ENCODE results near the gene ST6GAL1.

ST6GAL1 gene

DNA sequence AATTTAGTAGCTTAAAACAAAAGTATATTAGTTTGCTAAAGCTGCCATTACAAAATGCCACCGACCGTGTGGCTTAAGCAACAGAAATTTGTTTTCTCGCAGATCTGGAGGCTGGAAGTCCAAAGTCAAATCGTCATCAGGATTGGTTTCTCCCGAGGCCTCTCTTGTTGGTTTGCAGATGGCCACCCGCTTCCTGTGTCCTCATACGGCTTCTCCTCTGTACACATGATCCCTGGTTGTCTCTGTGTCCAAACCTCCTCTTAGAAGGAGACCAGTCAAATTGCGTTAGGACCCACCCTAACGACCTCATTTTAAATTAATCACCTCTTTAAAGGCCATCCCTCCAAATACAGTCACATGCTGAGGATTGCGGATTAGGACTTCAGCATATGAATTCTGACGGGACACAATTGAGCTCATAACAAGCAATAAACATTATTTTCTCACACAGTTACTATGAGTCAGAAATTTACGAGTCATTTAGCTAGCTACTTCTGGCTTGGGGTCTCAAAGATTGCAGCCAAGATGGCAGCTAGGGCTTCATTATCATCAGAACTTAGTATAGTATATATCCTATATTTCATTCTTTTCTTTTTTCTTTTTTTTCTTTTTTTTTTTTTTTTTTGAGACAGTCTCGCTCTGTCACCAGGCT lies 150.6 kb downstream of the ST6GAL1 start:
- DNase-seq (ENCODE audit: low read depth in 2 of 2) = no peak
- no peak overlapping the region for H3K4me3 ChIP-seq (replicated peaks in 1 of 2; ENCODE audit: low read depth in 2 of 2, low read length in 2 of 2)
- TF ChIP-seq CTCF (IDR thresholded peaks at IDR 0.05; ENCODE audit: low read depth, low read length) = no peak

DNA sequence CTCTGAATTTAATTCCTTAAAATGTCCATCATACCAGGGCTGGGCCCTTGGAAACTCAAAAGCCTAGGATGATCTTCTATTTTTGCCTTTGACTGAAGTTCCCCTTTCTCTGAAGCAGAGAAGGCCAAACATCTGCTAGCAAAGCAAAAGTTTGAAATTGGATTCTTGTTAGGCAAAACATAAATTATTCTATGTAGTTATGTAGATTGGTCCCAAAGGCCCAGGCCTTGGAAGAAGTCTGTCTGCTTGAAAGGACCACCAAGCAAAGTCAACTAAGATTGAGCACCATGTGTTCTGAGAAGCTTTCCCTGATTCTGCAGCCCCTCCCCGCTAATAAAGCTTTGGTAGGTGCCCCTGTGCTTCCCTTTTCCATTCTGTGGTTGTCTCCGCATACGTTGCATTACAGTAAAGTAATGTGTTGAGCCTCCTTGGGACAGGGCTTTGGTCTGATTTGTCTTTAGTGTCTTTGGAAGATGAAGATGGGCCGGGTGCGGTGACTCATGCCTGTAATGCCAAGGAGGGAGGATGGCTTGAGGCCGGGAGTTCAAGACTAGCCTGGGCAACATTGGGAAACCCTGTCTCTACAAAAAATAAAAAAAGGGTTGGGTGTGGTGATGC lies 152.5 kb downstream of the ST6GAL1 start:
- no peak overlapping the region for H3K4me3 ChIP-seq (replicated peaks in 1 of 2; ENCODE audit: low read depth in 2 of 2, low read length in 2 of 2)
- DNase-seq (ENCODE audit: low read depth in 2 of 2) = no peak
- TF ChIP-seq CTCF (IDR thresholded peaks at IDR 0.05; ENCODE audit: low read depth, low read length) = no peak

DNA sequence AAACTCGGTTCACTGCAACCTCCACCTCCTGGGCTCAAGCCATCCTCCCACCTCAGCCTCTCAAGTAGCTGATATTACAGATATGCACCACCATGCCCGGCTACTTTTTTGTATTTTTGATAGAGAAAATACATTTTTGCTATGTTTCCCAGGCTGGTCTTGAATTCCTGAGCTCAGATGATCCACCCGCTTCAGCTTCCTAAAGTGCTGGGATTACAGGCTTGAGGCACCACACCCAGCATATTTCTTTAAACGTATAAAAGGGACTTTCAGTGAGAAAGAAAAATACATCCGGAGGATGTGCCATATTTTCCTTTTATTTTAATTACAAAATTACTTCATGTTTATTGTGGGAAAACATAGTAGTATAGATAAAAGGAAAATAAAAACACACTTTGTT lies 153.8 kb downstream of the ST6GAL1 start:
- no peak for TF ChIP-seq CTCF (IDR thresholded peaks at IDR 0.05; ENCODE audit: low read depth, low read length)
- no peak overlapping the region for H3K4me3 ChIP-seq (replicated peaks in 1 of 2; ENCODE audit: low read depth in 2 of 2, low read length in 2 of 2)
- peak in 1 of 2 donors; percentile 29 for DNase-seq (ENCODE audit: low read depth in 2 of 2)

DNA sequence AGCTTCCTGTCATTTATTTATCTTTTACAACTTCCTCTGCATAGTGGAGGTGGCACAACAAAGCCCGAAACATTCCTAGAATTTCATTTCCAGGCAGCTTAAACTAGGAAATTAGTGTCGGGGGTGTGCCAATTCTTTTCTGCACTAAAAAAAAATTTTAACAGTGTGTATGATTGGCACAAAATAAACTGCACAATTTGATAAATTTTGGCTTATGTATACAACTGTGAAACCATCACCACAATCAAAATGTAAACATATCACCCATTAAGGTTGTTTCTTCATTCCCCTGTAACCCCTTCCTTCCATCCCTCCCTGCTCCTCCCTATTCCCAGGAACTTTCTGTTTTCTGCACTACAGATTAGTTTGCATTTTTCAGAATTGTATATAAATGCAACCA lies 154.3 kb downstream of the ST6GAL1 start:
- no peak overlapping the region for H3K4me3 ChIP-seq (replicated peaks in 1 of 2; ENCODE audit: low read depth in 2 of 2, low read length in 2 of 2)
- no peak for DNase-seq (ENCODE audit: low read depth in 2 of 2)
- TF ChIP-seq CTCF (IDR thresholded peaks at IDR 0.05; ENCODE audit: low read depth, low read length) = no peak

GRCh38 chr3:187085021-187085666 lies 154.8 kb downstream of the ST6GAL1 start:
- TF ChIP-seq CTCF (IDR thresholded peaks at IDR 0.05; ENCODE audit: low read depth, low read length) = no peak
- no peak overlapping the region for H3K4me3 ChIP-seq (replicated peaks in 1 of 2; ENCODE audit: low read depth in 2 of 2, low read length in 2 of 2)
- peak in 1 of 2 donors; percentile 34 for DNase-seq (ENCODE audit: low read depth in 2 of 2)

DNA sequence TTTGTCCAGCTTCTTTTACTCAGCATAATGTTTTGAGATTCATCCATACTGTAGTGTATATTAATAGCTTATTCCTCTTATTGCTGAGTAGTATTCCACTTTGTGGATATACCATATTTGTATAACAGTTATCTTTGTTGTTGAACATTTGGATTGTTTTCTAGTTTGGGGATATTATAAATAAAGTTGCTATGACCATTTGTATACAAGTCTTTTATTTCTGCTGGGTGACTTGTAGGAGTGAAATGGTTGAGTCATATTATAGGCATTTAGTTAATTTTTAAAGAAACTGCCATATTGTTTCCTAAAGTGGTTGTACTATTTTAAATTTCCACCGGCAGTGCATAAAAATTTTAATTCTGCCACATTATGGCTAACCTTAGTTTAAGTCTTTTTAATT lies 155.6 kb downstream of the ST6GAL1 start:
- TF ChIP-seq CTCF (IDR thresholded peaks at IDR 0.05; ENCODE audit: low read depth, low read length) = no peak
- no peak overlapping the region for H3K4me3 ChIP-seq (replicated peaks in 1 of 2; ENCODE audit: low read depth in 2 of 2, low read length in 2 of 2)
- DNase-seq (ENCODE audit: low read depth in 2 of 2) = no peak

All from cardiac fibroblast (primary cell).